DMS114 treated with DMSO at 0.1 percent for 48 hours (cell line): ENCODE results near the gene MAGEB5.
"Not testable (repeated sequence)": the region's sequence is repeated elsewhere in the genome, so short reads cannot be mapped to it uniquely, and the experiment has no call there.

Source experiments
- DNase-seq: peaks from one replicate; lab custom pipeline; 2025; ENCODE audit not compliant: unreplicated experiment; lab: John Stamatoyannopoulos, UW

The MAGEB5 gene, protein sequence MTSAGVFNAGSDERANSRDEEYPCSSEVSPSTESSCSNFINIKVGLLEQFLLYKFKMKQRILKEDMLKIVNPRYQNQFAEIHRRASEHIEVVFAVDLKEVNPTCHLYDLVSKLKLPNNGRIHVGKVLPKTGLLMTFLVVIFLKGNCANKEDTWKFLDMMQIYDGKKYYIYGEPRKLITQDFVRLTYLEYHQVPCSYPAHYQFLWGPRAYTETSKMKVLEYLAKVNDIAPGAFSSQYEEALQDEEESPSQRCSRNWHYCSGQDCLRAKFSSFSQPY

DNA sequence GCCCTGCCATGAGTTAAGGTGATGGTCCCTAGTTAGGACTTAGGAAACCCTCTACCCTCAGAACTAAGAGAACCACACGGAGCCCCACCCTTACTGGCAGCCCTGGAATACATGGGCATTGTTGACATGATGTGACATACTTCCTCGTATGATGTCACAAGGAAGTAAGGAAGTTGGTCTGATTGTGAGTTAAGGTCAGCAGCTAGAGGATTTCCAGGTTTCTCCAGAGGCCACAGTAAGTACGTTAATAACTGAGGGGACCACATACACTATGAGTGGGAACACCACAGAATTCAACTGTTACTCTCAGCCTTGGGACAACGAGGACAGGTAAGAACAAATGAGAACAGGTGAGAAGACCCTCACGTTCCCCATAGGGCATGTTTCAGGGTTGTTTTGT lies at the start of gene MAGEB5:
Gene MAGEB5, plus strand, starts transcription at position 301 of the 400 bp plus-strand sequence. CDS start 1,133 bp downstream, outside the sequence.
- no peak for DNase-seq

DNA sequence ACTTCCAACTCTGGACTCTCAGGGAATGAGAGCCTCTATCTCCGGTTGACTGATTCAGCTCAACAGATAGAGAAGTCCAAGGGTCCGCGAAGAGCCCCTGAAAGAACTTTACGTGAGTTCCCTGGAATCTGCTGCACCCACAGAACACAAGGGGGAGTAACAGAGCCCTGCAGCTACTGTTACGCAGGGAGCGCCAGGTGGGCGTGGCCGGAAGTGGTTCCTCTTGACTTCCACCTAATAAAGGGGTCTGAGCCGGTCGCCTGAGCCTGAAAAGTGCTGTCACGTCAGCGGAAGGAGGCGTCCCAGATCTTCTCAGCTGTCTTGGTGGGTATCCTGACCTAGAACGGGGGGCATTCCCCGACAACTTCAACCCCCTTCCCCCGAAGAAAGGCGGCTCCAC lies 23.8 kb upstream of the MAGEB5 start, which contains the start of gene MAGEB6:
Gene MAGEB6, plus strand, starts transcription at position 237 of the 400 bp plus-strand sequence. CDS start 1,407 bp downstream, outside the sequence.
- no peak for DNase-seq

DNA sequence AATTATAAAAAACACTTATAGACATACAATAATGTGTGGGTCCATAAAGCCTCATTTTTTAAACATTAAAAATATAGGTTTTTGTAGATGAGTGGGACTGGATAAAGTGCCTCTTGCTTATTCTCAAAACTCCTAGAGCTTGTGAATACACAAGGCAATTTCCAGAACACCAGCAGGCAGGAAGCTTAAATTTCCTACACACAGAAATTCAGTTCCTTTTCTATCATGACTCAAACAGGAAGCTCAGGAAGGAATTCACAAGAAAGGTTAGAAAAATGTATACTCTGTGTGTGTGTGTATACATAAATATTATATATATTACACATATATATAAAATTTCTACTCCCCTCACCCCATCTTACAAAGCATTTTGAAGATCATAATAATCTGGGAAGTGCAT lies 12.4 kb upstream of the MAGEB5 start:
- DNase-seq, result no peak

DNA sequence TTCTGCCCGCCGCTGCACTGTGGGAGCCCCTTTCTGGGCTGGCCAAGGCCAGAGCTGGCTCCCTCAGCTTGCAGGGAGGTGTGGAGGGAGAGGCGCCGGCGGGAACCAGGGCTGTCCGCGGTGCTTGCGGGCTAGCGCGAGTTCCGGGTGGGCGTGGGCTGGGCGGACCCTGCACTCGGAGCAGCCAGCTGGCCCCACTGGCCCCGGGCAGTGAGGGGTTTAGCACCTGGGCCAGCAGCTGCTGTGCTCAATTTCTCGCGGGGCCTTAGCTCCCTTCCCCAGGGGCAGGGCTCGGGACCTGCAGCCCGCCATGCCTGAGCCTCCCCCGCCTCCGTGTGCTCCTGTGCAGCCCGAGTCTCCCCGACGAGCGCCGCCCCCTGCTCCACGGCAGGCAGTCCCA lies 11.3 kb upstream of the MAGEB5 start:
- DNase-seq, result not testable (repeated sequence)

DNA sequence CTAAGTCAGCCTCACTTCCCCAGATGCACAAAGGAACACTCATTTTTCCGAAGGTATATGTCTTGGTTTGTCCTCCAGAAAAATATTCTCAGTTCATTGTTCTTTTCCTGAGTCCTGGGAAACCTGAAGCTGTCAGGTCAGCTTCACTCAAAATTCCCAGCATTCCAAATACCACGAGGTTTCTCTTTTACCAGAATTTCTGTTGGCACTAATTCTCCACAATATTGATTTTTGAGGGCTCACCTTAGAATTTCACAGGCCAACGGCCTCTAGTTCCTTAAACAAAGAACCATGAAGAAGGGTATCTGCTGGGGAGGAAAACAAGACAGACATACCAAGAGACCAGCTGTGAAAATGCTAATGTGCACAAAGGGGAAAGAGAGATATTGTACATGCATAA lies 8.0 kb upstream of the MAGEB5 start:
- no peak for DNase-seq

DNA sequence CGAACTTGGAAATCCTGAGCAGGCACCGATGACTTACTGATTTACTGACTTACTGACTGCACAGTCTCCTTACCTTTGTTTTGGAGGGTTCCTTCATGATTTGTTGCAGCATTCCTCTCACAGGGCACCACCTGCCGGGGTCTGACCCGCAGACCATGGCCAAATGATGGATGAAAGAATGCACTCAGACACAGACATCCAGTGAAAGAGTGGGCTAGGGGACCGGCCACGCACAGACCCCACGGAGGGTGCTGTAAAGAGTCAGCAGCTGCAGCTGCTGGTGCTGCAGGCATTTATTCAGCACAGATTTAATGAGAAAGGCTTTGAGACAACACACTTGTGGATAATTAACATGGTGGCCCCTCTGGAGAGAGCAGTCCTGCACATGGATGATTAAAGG lies 3.4 kb downstream of the MAGEB5 start:
- no peak for DNase-seq

DNA sequence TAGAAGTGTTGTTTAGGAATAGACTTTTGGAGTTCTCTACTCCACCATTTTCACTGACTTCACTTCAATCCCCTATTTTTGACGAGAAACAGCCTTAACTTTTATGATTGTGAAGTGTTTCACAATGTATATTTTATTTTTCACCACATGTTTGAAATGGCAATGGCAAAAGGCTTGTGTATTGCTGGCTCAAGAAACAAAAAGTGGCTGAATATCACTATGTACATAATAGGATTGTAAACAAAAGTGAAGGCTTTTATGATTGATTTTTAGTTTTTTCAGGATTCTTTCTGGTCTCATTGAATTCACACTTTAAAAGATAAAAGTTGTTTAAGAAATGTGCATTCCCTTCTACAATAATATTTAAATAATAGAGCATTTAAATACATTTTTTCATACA lies 18.2 kb downstream of the MAGEB5 start:
- DNase-seq, result no peak

DNA sequence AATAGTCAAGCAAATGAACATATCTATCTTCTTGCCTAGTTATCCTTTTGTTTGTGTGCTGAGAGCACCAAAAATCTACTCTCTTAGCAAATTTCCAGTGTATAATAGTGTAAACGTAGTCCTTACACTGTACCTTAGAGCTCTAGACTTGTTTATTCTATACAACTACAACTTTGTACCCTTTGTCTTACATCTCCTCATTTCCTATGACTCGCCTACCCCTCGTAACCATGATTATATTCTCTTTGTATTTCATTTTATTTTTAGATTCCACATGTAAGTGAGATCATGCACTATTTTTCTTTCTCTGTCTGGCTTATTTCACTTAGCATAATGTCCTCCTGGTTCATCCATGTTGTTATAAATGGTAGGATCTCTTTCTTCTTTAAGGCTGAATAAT lies 37.6 kb downstream of the MAGEB5 start:
- no peak for DNase-seq

DNA sequence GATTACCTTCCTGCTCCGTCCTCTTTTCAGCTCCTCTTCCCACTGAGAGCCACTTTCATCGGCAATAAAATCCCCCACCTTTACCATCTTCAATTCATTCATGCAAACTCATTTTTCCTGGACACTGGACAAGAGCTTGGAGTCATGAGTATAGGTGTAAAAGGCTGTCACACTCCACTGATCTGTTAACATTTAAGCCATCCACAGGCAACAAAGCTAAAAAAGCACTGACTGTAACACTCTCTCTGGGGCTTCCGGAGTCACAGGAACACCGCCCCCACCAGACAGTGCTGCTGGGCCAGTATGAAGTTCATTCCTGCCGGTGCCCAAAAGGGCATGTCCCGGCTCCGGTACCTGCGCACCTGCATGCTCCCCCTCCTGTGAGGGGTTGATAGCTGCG lies 38.5 kb downstream of the MAGEB5 start:
- DNase-seq, result no peak

DNA sequence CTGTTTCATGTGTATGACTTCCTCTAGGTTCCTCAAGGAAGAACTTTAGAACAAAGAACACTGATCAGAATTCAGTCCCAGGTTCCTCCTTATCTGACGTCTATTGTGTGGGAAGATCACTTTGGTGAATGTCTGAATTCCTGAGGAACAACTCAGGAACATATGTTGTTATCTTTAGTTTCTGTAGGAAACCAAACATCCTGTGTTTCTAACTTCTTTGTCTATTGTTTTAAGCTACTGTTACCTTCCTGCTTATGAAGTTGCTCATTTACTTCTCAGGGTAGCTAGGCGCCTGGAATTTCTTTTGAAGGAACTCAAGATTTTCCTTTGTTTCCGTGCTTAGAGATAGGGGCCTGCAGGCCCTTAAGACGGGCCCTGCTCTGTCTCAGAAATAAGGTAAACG lies 46.2 kb downstream of the MAGEB5 start:
- no peak for DNase-seq
